ENCODE data around the gene SMYD3.

SMYD3 gene

GRCh38 chr1:246134789-246135188 lies 372.3 kb downstream of the SMYD3 start:
- no peak for DNase-seq

GRCh38 chr1:246131095-246131494 lies 376.0 kb downstream of the SMYD3 start:
- no peak for DNase-seq

GRCh38 chr1:246128494-246129069 lies 378.5 kb downstream of the SMYD3 start:
- no peak for DNase-seq

- no peak for DNase-seq
These were observed 380.5 kb downstream of the SMYD3 start for GRCh38 chr1:246126580-246126979.

GRCh38 chr1:246122071-246122470 lies 385.0 kb downstream of the SMYD3 start:
- no peak for DNase-seq

GRCh38 chr1:246121533-246121932 lies 385.5 kb downstream of the SMYD3 start:
- no peak for DNase-seq

GRCh38 chr1:246117066-246117791 lies 389.9 kb downstream of the SMYD3 start:
- peak; percentile 26 for DNase-seq

GRCh38 chr1:246114369-246114768 lies 392.7 kb downstream of the SMYD3 start:
- DNase-seq = no peak

GRCh38 chr1:246113555-246114095 lies 393.5 kb downstream of the SMYD3 start:
- DNase-seq = no peak

- DNase-seq = no peak
These were observed 395.5 kb downstream of the SMYD3 start for GRCh38 chr1:246111570-246111969.

GRCh38 chr1:246110343-246111219 lies 396.5 kb downstream of the SMYD3 start:
- no peak for DNase-seq

GRCh38 chr1:246108278-246108925 lies 398.7 kb downstream of the SMYD3 start:
- DNase-seq = no peak

- no peak for DNase-seq
These were observed 399.4 kb downstream of the SMYD3 start for GRCh38 chr1:246107516-246108277.

GRCh38 chr1:246106342-246106763 lies 400.7 kb downstream of the SMYD3 start:
- no peak for DNase-seq

- DNase-seq = no peak
These were observed 402.2 kb downstream of the SMYD3 start for GRCh38 chr1:246104927-246105326.

- DNase-seq = no peak
These were observed 407.5 kb downstream of the SMYD3 start for GRCh38 chr1:246099570-246099969.

- no peak for DNase-seq
These were observed 410.7 kb downstream of the SMYD3 start for GRCh38 chr1:246096356-246096755.

GRCh38 chr1:246095443-246095842 lies 411.6 kb downstream of the SMYD3 start:
- DNase-seq = no peak

GRCh38 chr1:246093230-246093629 lies 413.8 kb downstream of the SMYD3 start:
- no peak for DNase-seq

- DNase-seq = no peak
These were observed 414.9 kb downstream of the SMYD3 start for GRCh38 chr1:246092136-246092535.

GRCh38 chr1:246091477-246091876 lies 415.6 kb downstream of the SMYD3 start:
- no peak for DNase-seq

- DNase-seq = no peak
These were observed 420.9 kb downstream of the SMYD3 start for GRCh38 chr1:246086191-246086590.

Measured in activated gamma-delta T cell treated with Interleukin-2 at 50 U/mL for 16 hours (primary cell).